HT1080 (cell line): ENCODE results near the gene KLHDC7B. TPM values are rescaled to one million over a fixed set of nuclear protein-coding genes. Genes with fewer than 3 reads are reported as not detected.
"Not testable (repeated sequence)": the region's sequence is repeated elsewhere in the genome, so short reads cannot be mapped to it uniquely, and the experiment has no call there.

Experiments used
- DNase-seq: peaks from one replicate; pipeline ENCODE4 v3.0.0-alpha.2; 2015; ENCODE audit warnings: low read depth
- total RNA-seq: library from RNA; depleted of rRNA; stranded (reverse); fragments of >200 nt; shearing (Covaris generic); gene quantifications from 2 replicates; pipeline ENCODE4 v1.2.3, GENCODE V29; 2014

The KLHDC7B gene
- total RNA-seq, 1 experiment from 2014 or later: not detected

- no peak for DNase-seq
These were observed 28.0 kb upstream of the KLHDC7B start for GRCh38 chr22:50517495-50518260.

GRCh38 chr22:50518606-50519005 is 27.1 kb upstream of the KLHDC7B start:
- no peak for DNase-seq

- no peak for DNase-seq
These were observed 26.5 kb upstream of the KLHDC7B start for GRCh38 chr22:50519151-50519550.

- DNase-seq: not testable (repeated sequence)
These were observed 25.5 kb upstream of the KLHDC7B start for GRCh38 chr22:50520184-50520583.

GRCh38 chr22:50520826-50521453 is 24.8 kb upstream of the KLHDC7B start:
- DNase-seq: no peak

GRCh38 chr22:50521710-50522109 is 24.0 kb upstream of the KLHDC7B start:
- no peak for DNase-seq

- DNase-seq: no peak
These were observed 23.4 kb upstream of the KLHDC7B start for GRCh38 chr22:50522208-50522805.

- DNase-seq: no peak
These were observed 22.8 kb upstream of the KLHDC7B start for GRCh38 chr22:50522806-50523438.

GRCh38 chr22:50523458-50523805 is 22.3 kb upstream of the KLHDC7B start:
- no peak for DNase-seq

GRCh38 chr22:50523806-50524675 is 21.7 kb upstream of the KLHDC7B start:
- no peak for DNase-seq

GRCh38 chr22:50524676-50525103 is 21.0 kb upstream of the KLHDC7B start:
- no peak for DNase-seq

- DNase-seq: peak; percentile 94
These were observed 20.4 kb upstream of the KLHDC7B start, which contains the start of gene SCO2 for GRCh38 chr22:50525104-50525857. Gene SCO2, minus strand, starts transcription at chr22:50525598. Its CDS starts 1,187 bp downstream, at chr22:50524411.

- DNase-seq: no peak
These were observed 19.9 kb upstream of the KLHDC7B start for GRCh38 chr22:50525858-50526107.

- peak; percentile 72 for DNase-seq
These were observed 19.4 kb upstream of the KLHDC7B start for GRCh38 chr22:50526108-50526833.

- no peak for DNase-seq
These were observed 18.6 kb upstream of the KLHDC7B start for GRCh38 chr22:50526834-50527801.

- no peak for DNase-seq
These were observed 17.6 kb upstream of the KLHDC7B start for GRCh38 chr22:50527921-50528681.

GRCh38 chr22:50528682-50529415 is 16.9 kb upstream of the KLHDC7B start:
- DNase-seq: no peak
